ENCODE results near the gene FIBCD1.

The FIBCD1 gene, protein sequence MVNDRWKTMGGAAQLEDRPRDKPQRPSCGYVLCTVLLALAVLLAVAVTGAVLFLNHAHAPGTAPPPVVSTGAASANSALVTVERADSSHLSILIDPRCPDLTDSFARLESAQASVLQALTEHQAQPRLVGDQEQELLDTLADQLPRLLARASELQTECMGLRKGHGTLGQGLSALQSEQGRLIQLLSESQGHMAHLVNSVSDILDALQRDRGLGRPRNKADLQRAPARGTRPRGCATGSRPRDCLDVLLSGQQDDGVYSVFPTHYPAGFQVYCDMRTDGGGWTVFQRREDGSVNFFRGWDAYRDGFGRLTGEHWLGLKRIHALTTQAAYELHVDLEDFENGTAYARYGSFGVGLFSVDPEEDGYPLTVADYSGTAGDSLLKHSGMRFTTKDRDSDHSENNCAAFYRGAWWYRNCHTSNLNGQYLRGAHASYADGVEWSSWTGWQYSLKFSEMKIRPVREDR

GRCh38 chr9:130938652-130939404 is at the start of gene FIBCD1:
FIBCD1 (minus strand) TSS chr9:130939247; CDS start chr9:130938607, 640 bp downstream.
- DNase-seq: no peak

DNA sequence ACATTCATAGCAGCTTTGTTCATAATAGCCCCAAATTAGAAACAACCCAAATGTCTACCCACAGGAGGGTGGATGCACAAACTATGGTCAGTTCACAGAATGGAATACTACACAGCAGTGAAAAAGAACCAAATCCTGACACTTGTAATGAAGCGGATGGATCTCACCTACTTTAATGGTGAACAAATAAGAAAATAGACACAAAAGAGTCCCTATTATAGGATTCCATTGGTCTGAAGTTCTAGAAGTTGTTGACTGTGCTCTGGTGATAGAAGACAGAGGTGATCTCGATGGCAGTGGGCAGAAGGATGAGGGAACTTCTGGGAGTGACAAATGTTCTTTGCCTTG is 49.3 kb upstream of the FIBCD1 start:
- no peak for DNase-seq

DNA sequence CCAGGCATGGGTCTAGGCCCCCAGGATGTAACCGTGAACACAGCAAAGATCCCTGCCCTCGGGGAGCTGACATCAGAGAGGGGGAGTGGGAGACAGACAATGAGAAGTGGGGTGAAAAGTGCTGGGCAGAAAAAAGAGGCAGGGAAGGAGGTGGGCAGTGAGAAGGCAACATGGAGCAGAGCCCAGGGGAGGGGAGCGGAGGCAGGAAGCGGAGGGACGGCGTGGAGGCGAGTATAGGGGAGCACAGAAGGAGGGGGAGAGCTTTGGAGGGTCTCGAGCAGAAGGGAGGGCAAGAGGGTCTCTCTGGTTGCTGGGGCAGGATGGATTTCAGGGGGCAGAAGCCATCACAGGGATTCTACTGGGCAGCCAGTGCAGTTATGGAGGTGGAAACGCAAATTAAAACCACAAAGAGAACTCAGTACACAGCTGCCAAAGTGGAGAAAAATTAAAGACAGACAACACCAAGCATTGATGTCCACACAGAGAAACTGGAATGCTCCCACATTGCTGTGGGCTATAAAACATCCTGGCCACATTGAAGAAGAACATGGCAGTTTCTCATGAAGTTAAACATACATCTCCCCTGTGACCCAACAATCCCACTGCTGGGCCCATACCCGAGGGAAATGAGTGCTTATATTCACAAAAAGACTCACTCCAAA is 48.8 kb upstream of the FIBCD1 start:
- no peak for DNase-seq

- DNase-seq: no peak
Observed at GRCh38 chr9:130987054-130987453, 48.0 kb upstream of the FIBCD1 start.

DNA sequence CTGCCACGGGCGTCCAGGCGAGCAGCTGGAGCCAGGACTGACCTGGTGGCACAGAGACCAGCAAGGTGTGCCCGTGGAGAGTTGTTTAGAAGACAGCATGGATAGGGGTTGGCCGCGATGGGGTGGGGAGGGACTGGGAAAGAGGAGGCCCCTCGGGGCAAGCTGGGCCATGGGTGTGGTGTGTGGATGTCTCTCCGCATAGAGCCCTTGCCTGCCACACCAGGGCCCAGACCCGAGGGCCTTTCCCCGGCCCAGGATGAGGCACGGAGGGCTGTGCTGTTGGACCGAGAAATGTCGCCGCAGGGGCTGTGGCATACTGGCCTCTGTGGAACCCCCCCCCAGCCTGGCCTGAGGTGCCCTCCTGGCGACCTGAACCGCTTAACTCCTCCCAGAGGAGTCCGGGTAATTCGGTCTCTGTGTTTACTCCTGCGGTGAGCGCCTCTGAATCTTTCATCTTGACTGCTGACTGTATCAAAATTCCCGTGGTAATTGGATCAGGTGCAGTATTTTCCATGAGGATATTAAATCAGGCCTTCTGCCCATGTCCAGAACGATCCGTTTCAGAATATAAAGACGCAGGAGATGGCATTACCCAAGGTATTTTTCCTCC is 47.4 kb upstream of the FIBCD1 start:
- no peak for DNase-seq

DNA sequence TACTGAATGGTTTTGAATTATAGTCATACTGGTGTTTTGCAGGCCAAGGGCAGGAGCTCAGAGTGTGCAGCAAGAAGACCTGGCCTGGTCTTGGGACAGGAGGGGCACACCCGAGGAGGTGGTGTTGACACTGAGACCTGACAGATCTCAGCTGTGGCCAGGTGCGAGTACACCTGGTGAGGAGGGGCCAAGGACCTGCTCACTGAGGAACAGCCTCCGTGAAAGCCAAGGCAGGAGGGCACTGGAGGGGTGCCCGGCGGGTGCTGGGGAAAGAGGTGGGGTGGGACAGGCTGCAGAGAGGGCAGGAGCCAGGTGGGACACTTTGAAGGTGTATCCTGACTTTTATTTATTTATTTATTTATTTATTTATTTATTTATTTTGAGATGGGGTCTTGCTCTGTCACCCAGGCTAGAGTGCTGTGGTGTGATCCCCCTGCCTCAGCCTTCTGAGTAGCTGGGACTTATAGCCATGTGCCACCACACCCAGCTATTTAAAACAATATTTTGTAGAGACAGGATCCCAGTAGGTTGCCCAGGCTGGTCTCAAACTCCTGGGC is 46.6 kb upstream of the FIBCD1 start:
- DNase-seq: no peak

GRCh38 chr9:130985029-130985428 is 46.0 kb upstream of the FIBCD1 start:
- DNase-seq: no peak

DNA sequence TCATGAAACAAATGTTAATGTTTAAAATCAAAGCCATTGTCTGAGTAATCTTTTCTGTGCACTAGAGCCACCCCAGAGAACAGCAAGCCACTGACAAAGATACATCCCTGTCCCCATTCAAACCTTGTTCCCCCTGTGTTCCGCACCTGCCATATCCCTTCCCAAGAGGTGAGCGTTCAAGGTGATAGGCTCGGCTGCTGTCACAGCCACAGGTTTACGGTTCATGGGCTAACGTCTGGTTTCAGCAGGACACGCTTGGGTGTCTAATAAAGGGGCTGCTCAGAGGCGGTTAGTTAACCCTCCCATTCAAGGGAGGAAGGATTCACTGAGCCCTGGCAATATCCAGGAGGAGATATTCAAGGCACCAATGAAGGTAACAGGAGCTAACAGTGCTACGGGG is 45.5 kb upstream of the FIBCD1 start:
- no peak for DNase-seq

DNA sequence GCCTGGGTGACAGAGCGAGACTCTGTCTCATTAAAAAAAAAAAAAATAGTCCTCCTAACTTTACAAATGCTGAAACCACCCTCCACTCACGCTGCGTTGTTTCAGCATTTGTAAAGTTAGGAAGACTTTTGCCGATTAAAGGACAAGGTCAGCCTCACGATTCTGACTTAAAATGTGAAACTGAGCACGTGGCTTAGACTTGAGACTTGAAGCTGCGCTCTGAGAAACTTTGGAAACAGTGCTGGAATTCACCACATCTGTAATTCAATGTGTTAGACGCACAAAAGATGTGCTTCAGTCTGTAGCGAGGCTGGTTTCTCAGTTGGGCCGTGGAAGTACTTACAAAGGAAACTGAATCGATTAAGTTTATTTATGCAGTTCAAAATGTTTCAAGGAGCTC is 44.9 kb upstream of the FIBCD1 start:
- DNase-seq: no peak

GRCh38 chr9:130983359-130983670 is 44.3 kb upstream of the FIBCD1 start:
- no peak for DNase-seq

GRCh38 chr9:130982636-130983358 is 43.8 kb upstream of the FIBCD1 start:
- DNase-seq: no peak

DNA sequence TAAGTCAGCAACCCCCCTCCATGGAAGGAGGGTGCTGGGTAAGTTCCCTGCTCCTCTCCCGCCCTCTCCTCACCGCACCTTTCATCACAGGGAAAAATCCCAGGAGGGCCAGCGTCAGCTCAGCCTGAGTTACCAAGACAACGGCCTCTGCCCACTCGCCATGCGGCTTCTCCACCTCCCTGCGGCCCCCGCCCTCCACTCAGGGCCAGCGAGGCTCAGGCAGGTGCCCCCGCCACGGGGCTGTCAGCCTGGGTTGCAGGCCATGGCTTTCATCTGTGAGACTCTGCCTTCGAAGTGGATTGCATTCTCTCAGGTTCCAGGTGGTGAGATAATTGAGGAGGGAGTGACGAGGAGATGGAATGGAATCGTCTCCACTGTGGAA is 42.7 kb upstream of the FIBCD1 start:
- no peak for DNase-seq

- DNase-seq: no peak
Observed at GRCh38 chr9:130981002-130981755, 42.1 kb upstream of the FIBCD1 start.

DNA sequence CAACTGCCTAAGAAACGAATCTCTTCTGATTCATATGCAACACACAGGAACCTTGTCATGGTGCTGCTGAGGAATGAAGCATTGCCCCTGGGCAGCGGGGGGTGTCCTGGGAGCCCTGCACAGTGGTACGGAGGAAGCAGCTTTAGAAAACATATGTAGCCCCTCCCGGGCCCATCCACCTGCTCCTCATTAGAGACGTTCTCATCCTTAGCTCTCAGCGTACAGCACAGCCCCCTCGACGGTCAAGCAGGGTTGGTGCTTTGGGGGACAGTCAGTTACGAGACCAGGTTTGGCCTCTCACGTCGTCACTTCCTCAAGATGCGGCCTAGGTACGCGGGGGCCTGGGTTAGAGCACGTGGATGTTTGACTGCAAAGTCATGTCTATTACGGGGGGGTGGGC is 41.5 kb upstream of the FIBCD1 start:
- DNase-seq: no peak

DNA sequence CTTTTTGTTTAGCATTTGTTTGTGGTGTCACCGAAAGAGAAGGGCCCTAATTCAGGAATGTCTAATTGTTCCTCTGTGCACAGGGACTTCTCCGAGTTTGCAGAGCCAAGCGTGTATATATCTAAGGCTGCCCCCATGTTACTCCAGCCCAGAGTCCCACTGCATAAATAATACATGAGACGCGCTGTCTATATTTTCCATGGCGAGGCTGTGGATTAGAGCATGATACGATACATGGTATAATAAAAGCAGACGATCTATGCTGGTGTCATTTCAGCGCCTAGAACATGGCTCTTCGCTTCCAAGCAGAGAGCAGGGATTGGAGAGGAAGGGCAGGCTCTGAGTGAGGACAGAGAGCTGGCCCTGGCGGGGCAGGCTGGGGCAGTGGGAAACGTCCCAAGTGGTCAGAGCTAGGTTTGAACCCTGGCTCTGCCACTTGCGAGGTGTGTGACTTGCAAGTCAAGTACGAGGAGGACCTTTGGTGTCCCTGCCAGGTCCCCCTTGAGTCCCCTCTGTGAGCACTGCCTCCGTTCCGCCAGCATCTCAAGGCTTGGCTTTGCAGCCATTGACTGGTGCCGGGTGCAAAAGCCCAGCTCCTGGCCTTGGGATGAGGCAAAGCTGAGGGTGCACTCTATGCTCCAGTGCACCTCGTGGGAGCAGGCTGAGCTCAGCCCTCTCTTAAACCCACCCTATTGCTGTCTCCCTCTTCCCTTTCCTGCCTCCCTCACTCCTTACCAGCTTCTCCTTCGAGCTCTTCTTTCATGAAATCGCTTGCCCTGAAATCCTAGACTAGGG is 40.7 kb upstream of the FIBCD1 start:
- no peak for DNase-seq

DNA sequence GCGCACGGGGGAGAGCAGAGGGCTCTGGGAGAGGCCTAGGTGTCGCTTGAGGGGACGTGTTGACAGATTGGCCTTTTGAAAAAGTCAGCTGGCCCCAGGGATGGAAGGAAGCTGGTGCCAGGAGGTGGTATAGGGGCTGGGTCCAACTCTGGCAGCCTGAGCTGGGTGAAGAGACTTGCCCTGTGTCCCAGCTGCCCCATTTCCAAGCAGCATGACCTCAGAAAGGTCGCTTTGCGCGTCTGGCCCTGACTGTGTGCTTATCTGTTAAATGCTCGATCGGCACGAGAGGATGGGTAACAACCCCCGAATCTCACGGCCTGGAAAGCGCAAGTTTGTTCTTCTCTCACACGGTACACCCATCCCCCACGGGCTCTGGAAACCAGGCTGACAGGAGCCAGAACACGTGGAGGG is 38.8 kb upstream of the FIBCD1 start:
- DNase-seq: no peak

GRCh38 chr9:130975932-130976841 is 37.1 kb upstream of the FIBCD1 start:
- no peak for DNase-seq

DNA sequence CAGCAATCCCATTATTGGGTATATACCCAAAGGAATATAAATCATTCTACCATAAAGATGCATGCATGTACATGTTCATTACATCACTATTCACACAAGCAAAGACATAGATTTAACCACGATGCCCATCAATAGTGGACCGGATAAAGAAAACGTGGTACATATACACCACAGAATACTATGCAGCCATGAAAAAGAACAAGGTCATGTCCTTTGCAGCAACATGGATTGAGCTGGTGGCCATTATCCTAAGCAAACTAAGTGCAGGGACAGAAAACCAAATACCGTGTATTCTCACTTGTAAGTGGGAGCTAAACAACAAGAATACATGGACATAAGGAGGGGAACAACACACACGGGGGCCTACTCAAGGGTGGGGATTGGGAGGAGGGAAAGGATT is 36.1 kb upstream of the FIBCD1 start:
- no peak for DNase-seq

GRCh38 chr9:130974697-130975096 is 35.6 kb upstream of the FIBCD1 start:
- DNase-seq: no peak
